HepG2 (cell line): ENCODE measurements around the gene MSANTD2. TPM values are rescaled to one million over a fixed set of nuclear protein-coding genes. Genes with fewer than 3 reads are reported as not detected.
A peak's percentile ranks its signal among the peaks of the same experiment; 100 is the strongest.

Experiments used
- ATAC-seq: fragments of 200-7000 bp; cut with Tn5 transposase; 3 replicates; pipeline ENCODE4 v1.9.1; 2020; ENCODE audit warnings: mild to moderate bottlenecking, moderate library complexity
- BruUV-seq: library from RNA; stranded (reverse); fragments of 400-500 nt; replicated peaks from 2 replicates; lab custom pipeline; 2021; lab: Mats Ljungman, UMichigan
- CTCF ChIA-PET: fragments of 300-600 bp; formaldehyde crosslinking; extraction: SDS; loops from one replicate; lab custom pipeline; 2021; ENCODE audit warnings: low total read pairs, inconsistent platforms, low intra/inter-chr PET ratio; lab: Yijun Ruan, JAX
- POLR2A ChIA-PET: fragments of 350-600 bp; sonication (Branson Sonifier 250); formaldehyde crosslinking; loops from one replicate; lab custom pipeline; 2020; ENCODE audit warnings: antibody characterized with exemption, inconsistent platforms; lab: Yijun Ruan, JAX
- DNase-seq: peaks from one replicate; pipeline ENCODE4 v3.0.0-alpha.2; 2015; ENCODE audit warnings: low spot score
- FAIRE-seq: peaks from 3 replicates; lab custom pipeline; 2011; peaks lifted over from hg19 to GRCh38; lab: Jason Lieb, UNC
- H2AFZ ChIP-seq: one replicate; pipeline ENCODE4 v1.6.1; 2011; ENCODE audit warnings: low read length, inconsistent platforms
- H3K27ac ChIP-seq: fragments of 300-600 bp; 3 replicates; pipeline ENCODE4 v1.8.0; 2011; ENCODE audit warnings: mixed run types, mild to moderate bottlenecking, mixed read lengths, low read length, inconsistent platforms; ENCODE audit not compliant: insufficient read depth; ENCODE audit errors: extremely low read length
- H3K27me3 ChIP-seq, 2 experiments: fragments of 200-600 bp in 1 of 2; 2 replicates in 1 of 2; 3 replicates in 1 of 2; pipeline versions ENCODE4 v1.6.0 to v1.8.0; 2011; ENCODE audit warnings: low read length in 2 of 2, mild to moderate bottlenecking in 2 of 2, moderate library complexity in 2 of 2, inconsistent platforms in 1 of 2; ENCODE audit not compliant: insufficient read depth in 2 of 2, control insufficient read depth in 1 of 2
- H3K36me3 ChIP-seq, 2 experiments: fragments of 200-600 bp in 1 of 2; replicated peaks in 1 of 2; 2 replicates in 1 of 2; 3 replicates in 1 of 2; pipeline versions ENCODE4 v1.5.1 to v1.8.0; 2011; ENCODE audit warnings: low read length in 2 of 2, inconsistent platforms in 1 of 2; ENCODE audit not compliant: insufficient read depth in 2 of 2, control insufficient read depth in 1 of 2
- H3K4me1 ChIP-seq: 2 replicates; pipeline ENCODE4 v1.5.1; 2012; ENCODE audit warnings: low read length, inconsistent platforms; ENCODE audit not compliant: insufficient read depth
- H3K4me2 ChIP-seq: 2 replicates; pipeline ENCODE4 v1.6.0; 2011; ENCODE audit warnings: low read depth, low read length, inconsistent platforms
- H3K4me3 ChIP-seq, 3 experiments: fragments of 200-600 bp in 1 of 3; sonication (generic), shearing (Covaris generic) in 1 of 3; replicated peaks in 1 of 3; 2 replicates each; pipeline ENCODE4 v1.5.1; 2011 to 2016; ENCODE audit warnings: low read length in 3 of 3, inconsistent platforms in 2 of 3, low read depth in 2 of 3, mild to moderate bottlenecking in 2 of 3, control low read depth in 1 of 3, mixed read lengths in 1 of 3; ENCODE audit not compliant: insufficient read depth in 1 of 3
- H3K79me2 ChIP-seq: one replicate; pipeline ENCODE4 v1.6.1; 2011; ENCODE audit warnings: low read length, inconsistent platforms; ENCODE audit not compliant: insufficient read depth
- H3K9ac ChIP-seq: 2 replicates; pipeline ENCODE4 v1.6.0; 2011; ENCODE audit warnings: mild to moderate bottlenecking, low read depth, low read length, inconsistent platforms; ENCODE audit not compliant: insufficient read depth
- H3K9me3 ChIP-seq: 2 replicates; pipeline ENCODE4 v1.5.1; 2012; ENCODE audit warnings: mild to moderate bottlenecking, low read length
- H4K20me1 ChIP-seq: 2 replicates; pipeline ENCODE4 v1.6.0; 2011; ENCODE audit warnings: inconsistent platforms, mild to moderate bottlenecking, low read length, moderate library complexity; ENCODE audit not compliant: insufficient read depth
- AKAP8 ChIP-seq: sonication (generic); formaldehyde crosslinking; IDR thresholded peaks from 2 replicates; pipeline ENCODE4 v1.5.1; 2020; ENCODE audit warnings: mild to moderate bottlenecking, missing genetic modification reagents
- ARID5B ChIP-seq: IDR thresholded peaks from 2 replicates; pipeline ENCODE4 v1.4.0; 2020; ENCODE audit warnings: mild to moderate bottlenecking, missing genetic modification reagents
- FOSL2 ChIP-seq: sonication (generic); formaldehyde crosslinking; IDR thresholded peaks from 2 replicates; pipeline ENCODE4 v1.4.0; 2020; ENCODE audit warnings: missing genetic modification reagents
- GATAD2A ChIP-seq: IDR thresholded peaks from 2 replicates; pipeline ENCODE4 v1.6.1; 2016
- MAFF ChIP-seq: IDR thresholded peaks from 2 replicates; pipeline ENCODE4 v1.6.1; 2011; ENCODE audit warnings: low read depth, low read length, improper control_type of control experiment
- NBN ChIP-seq: fragments of 450-650 bp; conservative IDR thresholded peaks from 2 replicates; pipeline ENCODE4 v1.6.1; 2017
- NFIB ChIP-seq: sonication (generic); formaldehyde crosslinking; IDR thresholded peaks from 2 replicates; pipeline ENCODE4 v1.9.0; 2021; ENCODE audit warnings: missing genetic modification reagents, mild to moderate bottlenecking, borderline replicate concordance
- PRDM10 ChIP-seq: sonication (generic); formaldehyde crosslinking; IDR thresholded peaks from 2 replicates; pipeline ENCODE4 v1.4.0; 2020; ENCODE audit warnings: low read depth, missing genetic modification reagents
- RARA ChIP-seq: IDR thresholded peaks from 2 replicates; pipeline ENCODE4 v1.6.1; 2016; ENCODE audit warnings: missing genetic modification reagents, missing compliant biosample characterization
- SNAI1 ChIP-seq: sonication (generic); formaldehyde crosslinking; IDR thresholded peaks from 2 replicates; pipeline ENCODE4 v1.5.0; 2020; ENCODE audit warnings: mild to moderate bottlenecking, missing genetic modification reagents, borderline replicate concordance
- ZFP91 ChIP-seq: sonication (generic); formaldehyde crosslinking; IDR thresholded peaks from 2 replicates; pipeline ENCODE4 v1.9.0; 2022; ENCODE audit warnings: missing genetic modification reagents, mild to moderate bottlenecking, borderline replicate concordance
- WGBS: methylation state at CpG from one replicate; pipeline ENCODE4 v1.1.6; 2017; ENCODE audit warnings: low lambda C conversion rate; 5-methylcytosine and 5-hydroxymethylcytosine counted together
- in situ Hi-C: cut with HindIII; loops from 2 replicates; pipeline ENCODE4 v1.10.0; 2017; ENCODE audit warnings: low pct_unique_long_range_greater_than_20kb; ENCODE audit not compliant: extremely low pct_ligation_motif_present
- intact Hi-C: fragments of 100-400 bp; cut with micrococcal nuclease; formaldehyde crosslinking; loops from one replicate; pipeline ENCODE4 v1.10.0; 2022; ENCODE audit not compliant: unreplicated experiment
- polyA plus RNA-seq, 8 experiments: library from polyadenylated mRNA; depleted of rRNA in 3 of 8; stranded (reverse) in 7 of 8; unstranded in 1 of 8; fragments of >200 nt; fragmentation: Illumina TruSeq in 4 of 8; extraction: Trizol in 4 of 8; gene quantifications; 2 replicates each; pipeline versions ENCODE4 v1.2.1 to v1.2.3, GENCODE V29; 2011 to 2016; ENCODE audit warnings: low read depth in 4 of 8, missing spikeins in 1 of 8, mixed read lengths in 1 of 8; ENCODE audit not compliant: insufficient read depth in 1 of 8
- total RNA-seq, 5 experiments: library from RNA; depleted of rRNA; stranded (reverse); fragments of >200 nt; fragmentation: Illumina TruSeq; extraction: Trizol; gene quantifications; 2 replicates each; pipeline ENCODE4 v1.2.3, GENCODE V29; 2016; ENCODE audit warnings: low read depth in 1 of 5

The MSANTD2 gene
- total and polyA plus RNA-seq, 2 of the 13 experiments (the other 11 are each of a cell fraction or from before 2014, with no cell fraction given): 8.7 to 10.1 TPM

GRCh38 chr11:124766156-124766555, 34.0 kb downstream of the MSANTD2 start:
- no peak overlapping the region for H3K9ac ChIP-seq
- ATAC-seq (no peak), FAIRE-seq (no peak), DNase-seq (peak; percentile 63)
- intact Hi-C loops: no loop called here
- ChIA-PET CTCF (no interaction called here), POLR2A (interaction anchor here (0.9 to 1.5 kb wide), 4 partner anchors 13 to 93 kb away, joined by 3 to 6 read pairs (median 4); partner anchors contain the start of gene SIAE)
- no peak overlapping the region for H3K27ac ChIP-seq
- no peaks in the 10 kb centered on the region for H3K79me2 ChIP-seq
- H3K4me1 ChIP-seq: peaks cover 67% of the 10 kb centered on the region
- no peak overlapping the region for H3K4me2 ChIP-seq
- H3K9me3 ChIP-seq: no peaks in the 10 kb centered on the region
- WGBS: 77% methylated on average over 2 of the region's 2 CpGs
- H3K36me3 ChIP-seq: peaks cover 0 to 10% of the 10 kb centered on the region in 2 experiments; a peak in 2 of 5 replicates
- in situ Hi-C loops: no loop called here
- peaks cover 0 to 8% of the 10 kb centered on the region in 2 experiments; a peak in 3 of 5 replicates for H3K27me3 ChIP-seq
- H4K20me1 ChIP-seq: no peaks in the 10 kb centered on the region
- H2AFZ ChIP-seq: no peak overlapping the region
- no peak for TF ChIP-seq NFIB (CRISPR knock-in tag)
- TF ChIP-seq PRDM10 (CRISPR knock-in tag): no peak
- no peak for TF ChIP-seq ZFP91 (CRISPR knock-in tag)
- no peak for TF ChIP-seq SNAI1 (CRISPR knock-in tag)
- peak; percentile 76 for TF ChIP-seq FOSL2 (CRISPR knock-in tag)
- no peak for TF ChIP-seq AKAP8 (CRISPR knock-in tag)
- no peak for TF ChIP-seq NBN
- peak; percentile 34; the same call in 1 of the 2 replicates for TF ChIP-seq ARID5B (CRISPR knock-in tag)
- TF ChIP-seq GATAD2A (CRISPR knock-in tag): 0 out of 2 replicates have a peak, but pooled peaks have one; percentile 37
- peak; percentile 62; the same call in 1 of the 2 replicates for TF ChIP-seq RARA (CRISPR knock-in tag)
- TF ChIP-seq MAFF: no peak
- no peak overlapping the region for H3K4me3 ChIP-seq
- no TSS peak for BruUV-seq
